ENCODE data around the gene MLC1.

GRCh38 chr22:50123119-50123518 lies 37.9 kb upstream of the MLC1 start:
- TF ChIP-seq, protein P1, sequence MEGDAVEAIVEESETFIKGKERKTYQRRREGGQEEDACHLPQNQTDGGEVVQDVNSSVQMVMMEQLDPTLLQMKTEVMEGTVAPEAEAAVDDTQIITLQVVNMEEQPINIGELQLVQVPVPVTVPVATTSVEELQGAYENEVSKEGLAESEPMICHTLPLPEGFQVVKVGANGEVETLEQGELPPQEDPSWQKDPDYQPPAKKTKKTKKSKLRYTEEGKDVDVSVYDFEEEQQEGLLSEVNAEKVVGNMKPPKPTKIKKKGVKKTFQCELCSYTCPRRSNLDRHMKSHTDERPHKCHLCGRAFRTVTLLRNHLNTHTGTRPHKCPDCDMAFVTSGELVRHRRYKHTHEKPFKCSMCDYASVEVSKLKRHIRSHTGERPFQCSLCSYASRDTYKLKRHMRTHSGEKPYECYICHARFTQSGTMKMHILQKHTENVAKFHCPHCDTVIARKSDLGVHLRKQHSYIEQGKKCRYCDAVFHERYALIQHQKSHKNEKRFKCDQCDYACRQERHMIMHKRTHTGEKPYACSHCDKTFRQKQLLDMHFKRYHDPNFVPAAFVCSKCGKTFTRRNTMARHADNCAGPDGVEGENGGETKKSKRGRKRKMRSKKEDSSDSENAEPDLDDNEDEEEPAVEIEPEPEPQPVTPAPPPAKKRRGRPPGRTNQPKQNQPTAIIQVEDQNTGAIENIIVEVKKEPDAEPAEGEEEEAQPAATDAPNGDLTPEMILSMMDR (IDR thresholded peaks at IDR 0.05), result no peak
- TF ChIP-seq POLR2AphosphoS5 (IDR thresholded peaks at IDR 0.05), result no peak

Measured in gastroesophageal sphincter (tissue), 3 donors.